Glomerular visceral epithelial cell (primary cell): ENCODE results near the gene RTL5.

Source experiments
- DNase-seq: peaks from one replicate; pipeline ENCODE4 v3.0.0-alpha.2; 2016; ENCODE audit errors: extremely low spot score

Gene RTL5

DNA sequence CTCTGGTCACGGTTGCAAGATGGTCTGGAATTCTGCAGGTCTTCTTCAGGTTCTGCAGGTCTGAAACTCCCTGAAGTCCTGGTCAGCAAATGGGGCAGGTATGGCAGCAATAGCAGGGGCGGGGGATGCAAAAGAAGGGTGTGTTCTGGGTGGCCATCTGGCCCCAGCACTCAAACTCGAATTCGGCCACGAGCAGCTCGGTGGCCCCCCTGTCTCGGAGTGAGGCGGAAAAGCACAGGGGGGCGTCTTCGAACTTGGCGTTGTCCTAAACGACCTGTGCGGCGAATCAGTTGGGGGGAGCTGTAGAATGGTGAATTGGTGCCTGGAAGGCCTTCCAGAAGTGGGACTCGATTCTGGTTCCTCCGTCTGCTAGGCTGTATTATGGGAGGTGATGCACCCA lies 2.1 kb downstream of the RTL5 start:
- no peak for DNase-seq

DNA sequence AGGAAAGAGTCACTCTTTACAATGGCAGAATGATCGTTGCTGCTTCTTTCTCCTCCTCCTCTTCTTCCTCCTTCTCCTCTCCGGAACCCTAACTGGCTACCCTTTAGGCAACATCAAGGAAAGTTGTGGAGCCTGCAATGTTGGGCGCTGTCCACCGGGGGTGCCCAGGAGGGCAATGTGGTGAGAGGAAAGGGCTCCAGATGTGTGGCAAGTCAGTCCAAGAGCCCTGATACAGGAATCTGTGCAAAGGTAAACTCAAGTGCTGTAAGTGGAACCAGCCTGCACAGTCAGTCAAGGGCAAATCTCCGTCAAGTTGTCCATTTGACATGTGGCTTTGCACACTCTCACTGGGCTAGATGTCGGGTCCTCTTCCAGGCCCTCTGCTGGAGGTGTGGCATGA lies 2.8 kb downstream of the RTL5 start:
- DNase-seq = peak; percentile 13

DNA sequence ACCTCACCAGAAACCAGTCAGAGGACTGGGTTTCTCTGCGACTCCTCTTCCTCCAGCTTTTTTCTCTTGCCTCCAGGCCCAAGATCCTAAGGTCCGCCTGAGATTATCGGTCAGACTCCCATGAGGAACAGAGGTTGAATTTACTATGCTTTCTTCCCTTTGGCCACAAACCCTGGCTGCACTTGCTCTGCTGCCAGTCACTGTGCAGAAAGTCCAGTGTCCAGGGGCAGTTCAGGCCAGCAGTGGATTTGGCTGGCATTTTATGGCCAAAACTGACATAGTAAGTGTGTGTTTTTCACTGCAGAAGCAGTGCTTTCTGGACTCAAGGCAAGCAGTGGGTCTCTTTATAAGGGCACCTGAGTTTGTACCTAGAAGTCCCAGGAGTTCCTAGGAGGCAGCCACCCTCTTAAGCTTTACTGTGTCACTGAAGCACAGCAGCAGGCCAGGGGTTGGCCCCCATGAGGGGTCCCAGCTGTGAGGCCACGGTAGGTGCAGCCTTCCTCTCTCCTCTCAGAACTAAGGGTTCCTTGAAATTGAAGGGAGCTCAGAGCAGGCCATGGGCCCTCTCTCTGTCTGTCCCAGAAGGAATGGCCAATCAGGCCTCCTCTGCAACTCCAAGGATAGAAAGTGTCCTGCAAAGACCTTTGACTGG lies 3.4 kb downstream of the RTL5 start:
- DNase-seq = no peak

DNA sequence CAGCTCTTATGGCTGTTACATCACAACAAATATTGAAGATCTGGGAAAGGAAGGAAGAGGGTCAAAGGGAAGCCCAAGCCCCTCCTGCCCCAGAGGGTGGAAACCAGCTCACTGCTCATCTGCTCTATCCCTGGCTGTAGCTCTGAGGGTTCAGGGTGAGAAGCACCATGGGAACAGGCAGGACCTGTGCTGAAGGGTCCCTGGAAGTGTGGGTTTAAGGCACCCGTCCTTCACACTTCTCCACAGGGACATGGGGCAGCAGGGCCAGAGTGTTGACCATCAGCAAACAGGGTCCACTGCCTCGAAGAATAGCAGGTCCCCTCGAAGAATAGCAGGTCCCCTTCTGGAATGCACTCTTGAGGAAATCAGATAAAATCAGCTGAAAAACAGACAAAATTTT lies 4.4 kb downstream of the RTL5 start:
- DNase-seq = no peak

DNA sequence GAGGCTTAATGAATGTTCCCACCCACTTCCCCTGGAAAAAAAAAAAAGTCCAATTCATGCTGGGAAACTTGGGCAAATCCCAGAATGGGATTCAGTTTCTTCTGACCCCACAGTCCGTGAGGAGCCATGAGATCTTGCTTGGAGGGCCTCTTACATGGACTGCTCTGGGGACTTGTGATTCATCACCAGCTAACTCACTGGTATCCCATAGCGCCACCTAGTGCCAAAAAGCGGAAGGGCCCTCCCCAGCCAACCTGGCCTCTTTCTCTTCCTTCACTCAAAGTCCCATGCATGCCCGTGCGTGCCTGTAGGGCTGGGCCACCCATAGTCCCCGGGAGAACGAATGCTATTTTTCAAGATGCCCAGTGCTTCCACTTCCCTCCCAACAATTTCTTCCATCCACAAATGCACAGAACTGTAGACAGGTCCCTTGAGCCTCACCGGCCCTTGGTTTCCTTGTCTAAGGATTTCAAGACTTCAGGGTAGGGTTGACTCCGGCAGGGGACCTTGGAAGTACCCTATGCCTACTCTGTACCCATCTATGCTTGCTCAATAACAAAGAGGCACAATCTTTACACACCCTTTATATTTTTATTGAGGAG lies 5.1 kb downstream of the RTL5 start:
- peak; percentile 76 for DNase-seq

DNA sequence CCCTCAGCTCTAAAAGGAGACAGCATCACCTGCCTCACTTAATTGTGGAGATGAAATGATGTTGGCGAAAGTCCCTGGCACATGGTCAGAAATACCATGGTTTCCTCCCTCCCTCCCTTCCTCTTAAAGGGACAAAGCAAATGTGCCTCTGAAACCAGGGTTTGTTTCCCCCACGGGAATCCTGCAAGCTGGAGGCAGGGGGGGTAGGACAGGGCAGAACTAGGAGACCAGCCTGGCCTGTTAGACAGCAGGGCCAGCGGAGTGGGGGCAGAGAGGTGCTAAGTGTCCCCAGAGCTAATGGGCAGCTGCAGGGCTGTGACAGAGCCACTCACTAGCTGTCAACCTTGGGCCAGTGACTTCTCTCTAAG lies 5.7 kb downstream of the RTL5 start:
- DNase-seq = no peak

DNA sequence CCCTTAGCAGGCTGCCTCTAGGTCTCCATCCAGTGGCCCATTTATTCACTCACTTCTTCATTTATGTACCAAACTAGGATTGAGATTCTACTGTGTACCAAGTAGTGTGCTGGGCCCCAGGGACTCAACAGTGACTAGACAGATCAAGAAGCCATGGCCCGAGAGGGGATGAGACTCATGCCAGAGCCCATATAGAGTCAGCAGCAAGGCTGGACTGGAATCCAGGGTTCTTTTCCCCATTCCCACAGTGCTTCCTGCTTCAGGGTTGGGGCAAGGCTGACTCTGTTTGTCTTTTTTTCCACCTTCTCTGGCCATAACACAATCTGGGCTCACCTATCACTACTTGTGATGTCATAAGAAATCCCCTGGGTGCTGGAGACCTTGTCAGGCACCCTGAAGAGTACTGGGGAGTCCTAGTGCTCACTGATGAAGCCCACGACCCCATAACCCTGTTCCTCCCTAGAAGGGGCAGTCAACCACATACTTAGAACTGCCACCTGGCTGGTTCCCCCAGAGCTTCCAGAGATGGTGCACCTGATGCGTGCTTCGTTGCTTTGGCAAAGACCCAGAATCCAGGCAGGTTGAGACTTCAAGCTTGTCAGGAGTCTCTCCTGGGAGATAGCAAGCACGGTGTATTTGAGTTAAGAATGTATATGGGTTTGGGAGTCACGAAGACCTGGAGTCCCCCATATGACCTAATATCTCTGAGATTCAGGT lies 6.2 kb downstream of the RTL5 start:
- no peak for DNase-seq

DNA sequence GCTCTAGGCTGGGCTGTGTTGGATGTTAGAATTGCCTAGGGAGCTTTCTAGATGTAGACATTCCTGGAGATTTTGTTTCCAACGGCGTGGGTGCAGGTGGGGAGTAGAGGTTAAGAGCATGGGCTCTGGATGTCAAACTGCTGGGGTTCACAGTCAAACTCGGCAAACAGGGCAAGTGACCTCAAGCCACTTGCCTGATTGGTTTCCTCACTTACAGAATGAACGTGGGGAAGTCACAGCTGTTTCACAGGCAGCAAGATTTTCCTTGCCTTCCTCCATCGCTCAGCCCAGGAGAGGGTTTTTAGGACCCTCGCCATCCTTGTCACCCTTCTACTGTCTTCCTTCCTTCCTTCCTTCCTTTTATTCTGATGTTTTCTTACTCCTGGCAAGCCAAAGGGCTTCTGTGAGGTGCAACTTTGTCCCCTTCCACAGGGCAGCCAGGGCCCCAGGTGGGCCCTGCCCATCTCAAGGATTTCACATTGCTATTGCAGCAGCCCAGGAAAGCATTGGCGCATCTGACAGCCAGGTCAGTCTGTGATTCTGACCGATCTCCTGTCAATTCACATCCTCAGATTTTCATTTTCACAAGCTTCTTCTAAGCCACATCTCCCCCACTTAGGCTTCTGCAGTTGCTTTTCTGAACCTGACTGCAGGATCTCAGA lies 7.0 kb downstream of the RTL5 start:
- DNase-seq = no peak

DNA sequence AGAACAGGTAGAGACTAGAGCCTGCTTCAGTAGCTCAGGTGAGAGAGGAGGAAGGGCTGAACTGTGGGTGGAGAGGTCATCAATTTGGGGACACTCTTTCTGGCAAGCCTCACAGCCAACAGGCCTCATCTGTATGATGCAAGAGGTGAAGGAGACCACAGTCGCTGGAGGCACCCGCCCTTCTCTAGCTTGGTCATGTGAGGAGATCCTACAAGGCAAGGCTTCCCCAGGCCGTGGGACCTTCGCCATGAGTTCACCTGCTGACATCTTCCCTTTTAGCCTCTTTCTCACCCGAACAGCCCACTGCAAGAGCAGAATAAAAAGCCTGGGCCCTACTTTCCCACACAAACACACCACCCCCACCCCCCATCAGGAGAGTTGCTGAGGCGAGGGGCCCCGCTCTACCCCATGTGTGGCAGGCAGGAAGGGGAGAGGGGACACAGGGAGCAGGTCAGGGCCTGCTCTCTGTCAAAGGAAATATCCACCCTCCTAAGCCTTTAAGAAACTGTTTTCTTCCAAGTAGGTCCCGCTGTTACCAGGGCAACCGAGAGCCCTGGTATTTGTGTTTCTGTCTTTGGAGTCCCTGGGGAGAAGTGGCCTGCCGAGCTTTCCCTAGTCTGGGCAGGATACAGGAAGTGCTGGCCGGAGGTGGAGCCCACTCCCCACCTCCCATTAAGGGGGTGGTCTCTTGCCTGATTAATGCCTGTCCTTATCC lies 8.1 kb downstream of the RTL5 start:
- DNase-seq = no peak

DNA sequence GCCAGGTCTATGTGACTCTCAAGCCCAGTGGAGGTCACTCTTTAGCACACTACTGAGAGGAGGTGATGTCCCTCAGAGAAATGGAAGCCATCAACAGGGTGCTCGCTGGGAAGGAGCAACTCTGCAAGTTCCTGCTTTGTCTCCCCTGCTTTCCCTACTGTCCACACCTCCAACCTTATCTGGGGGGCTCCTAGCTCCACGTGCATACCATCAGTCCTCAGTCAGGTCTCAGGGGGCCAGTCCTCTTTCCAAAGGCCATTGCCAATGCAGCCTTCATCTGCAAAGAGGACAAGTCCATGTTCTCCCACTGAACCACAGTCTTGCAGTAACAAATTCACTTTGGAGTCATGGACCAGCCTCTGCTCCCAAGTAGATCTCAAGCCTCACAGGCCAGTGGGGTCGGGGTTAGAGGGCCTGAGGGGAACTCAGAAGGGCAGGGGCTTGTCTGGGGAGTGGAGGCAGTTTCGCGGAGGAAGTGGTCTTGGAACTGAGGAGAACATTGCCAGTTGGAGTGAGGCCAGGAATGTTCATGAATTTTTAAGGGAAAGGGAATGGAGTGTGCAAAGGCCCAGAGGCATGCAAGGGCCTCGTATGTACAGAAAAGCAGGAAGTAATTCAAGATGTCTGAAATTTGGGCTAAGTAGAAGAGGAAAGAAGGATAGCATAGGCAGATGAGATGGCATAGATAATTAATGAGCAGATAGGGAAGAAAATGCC lies 8.9 kb downstream of the RTL5 start:
- DNase-seq = no peak

DNA sequence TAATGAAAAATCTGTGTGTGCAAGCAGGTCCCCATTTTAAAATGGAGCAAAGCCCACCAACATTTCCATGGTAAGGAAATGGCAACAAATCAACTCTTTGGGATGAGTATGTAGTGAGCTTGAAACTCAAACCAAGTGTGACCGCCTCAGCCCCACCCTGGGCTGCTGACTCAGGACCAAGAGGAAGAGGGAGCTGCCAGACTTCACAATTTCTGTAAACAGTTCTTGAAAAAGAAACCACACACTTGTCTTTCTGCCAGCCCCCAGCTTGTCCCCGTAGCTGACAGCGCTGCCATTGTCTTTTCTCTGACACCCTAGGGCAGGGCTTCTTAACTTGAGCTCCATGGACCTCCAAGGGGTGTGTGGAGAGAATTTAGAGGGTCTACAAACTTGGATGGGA lies 10.3 kb downstream of the RTL5 start:
- peak; percentile 49 for DNase-seq

DNA sequence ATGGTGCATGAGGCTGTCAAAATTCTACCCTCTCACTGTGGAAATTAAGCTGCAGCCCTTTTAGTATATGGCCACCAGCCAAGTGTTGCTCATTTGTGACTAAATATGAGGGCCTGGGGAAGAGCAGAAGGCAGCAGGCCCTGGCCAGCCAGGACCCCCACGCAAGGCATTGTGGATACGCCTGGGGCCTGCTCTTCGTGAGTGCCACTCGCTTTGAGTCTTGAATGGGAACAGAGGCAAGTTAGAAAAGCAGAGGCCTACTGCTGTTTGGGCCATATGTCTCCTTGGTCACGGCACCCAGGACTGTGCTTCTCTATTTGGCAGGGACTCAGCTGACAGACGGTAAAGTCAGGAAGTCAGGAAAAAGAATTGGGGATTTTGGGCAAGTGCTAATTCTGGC lies 10.9 kb downstream of the RTL5 start:
- no peak for DNase-seq

DNA sequence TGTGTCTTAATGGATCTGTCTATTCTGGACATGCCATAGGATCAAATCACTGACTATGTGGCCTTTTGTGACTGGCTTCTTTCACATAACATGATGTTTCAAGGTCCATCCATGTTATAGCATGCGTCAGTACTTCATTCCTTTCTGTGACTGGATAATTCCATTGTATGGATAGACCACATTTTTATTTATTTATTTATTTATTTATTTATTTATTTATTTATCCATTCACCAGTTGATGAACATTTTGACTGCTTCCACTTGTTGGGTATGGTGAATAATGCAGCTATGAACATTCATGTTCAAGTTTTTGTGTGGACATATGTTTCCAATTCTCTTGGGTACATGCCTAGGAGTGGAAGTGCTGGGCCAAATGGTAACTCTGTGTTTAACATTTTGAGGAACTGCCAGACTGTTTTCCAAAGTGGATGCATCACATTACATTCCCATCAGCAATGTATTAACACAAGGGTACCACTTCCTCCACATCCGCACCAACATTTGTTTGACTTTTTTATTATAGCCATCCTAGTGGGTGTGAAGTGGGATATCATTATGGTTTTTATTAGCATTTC lies 14.0 kb downstream of the RTL5 start:
- no peak for DNase-seq

DNA sequence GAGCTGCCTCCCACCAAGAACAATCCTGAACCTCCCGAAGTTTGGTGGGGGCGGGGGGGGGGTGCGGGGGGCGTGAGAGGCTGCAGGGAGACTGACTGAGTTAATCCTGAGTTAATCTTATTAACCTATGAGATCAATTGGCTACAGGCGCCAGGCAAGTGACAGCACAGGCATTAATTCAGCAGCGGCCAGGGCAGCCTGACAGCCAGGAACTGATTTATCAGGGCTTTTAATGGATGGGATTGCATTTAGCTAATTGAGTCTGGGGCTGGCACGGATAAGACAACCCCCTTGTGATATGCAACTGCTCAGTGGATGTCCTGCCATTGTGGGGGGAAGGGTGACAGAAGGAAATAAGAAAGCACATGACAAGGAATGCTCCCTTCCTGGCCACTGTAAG lies 16.3 kb downstream of the RTL5 start:
- DNase-seq = no peak

DNA sequence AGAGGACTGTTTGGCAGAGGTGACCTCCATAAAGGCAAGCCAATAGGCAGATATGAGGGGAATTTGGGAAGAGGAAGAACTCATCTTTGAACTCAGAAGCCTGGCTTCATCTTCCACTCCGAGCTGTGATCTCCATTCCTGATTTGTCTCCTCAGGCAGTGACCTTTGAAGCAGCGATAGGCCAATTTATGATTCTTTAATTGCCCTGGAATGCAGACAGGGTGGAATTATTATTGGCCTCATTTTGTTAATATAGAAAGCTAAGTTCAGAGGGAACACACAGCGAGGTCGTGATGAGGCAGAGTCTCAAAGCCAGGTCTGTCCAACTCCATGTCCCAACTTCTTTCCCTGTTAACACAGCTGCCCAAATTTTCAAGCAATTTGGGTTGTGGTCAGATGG lies 16.9 kb downstream of the RTL5 start:
- DNase-seq = no peak

DNA sequence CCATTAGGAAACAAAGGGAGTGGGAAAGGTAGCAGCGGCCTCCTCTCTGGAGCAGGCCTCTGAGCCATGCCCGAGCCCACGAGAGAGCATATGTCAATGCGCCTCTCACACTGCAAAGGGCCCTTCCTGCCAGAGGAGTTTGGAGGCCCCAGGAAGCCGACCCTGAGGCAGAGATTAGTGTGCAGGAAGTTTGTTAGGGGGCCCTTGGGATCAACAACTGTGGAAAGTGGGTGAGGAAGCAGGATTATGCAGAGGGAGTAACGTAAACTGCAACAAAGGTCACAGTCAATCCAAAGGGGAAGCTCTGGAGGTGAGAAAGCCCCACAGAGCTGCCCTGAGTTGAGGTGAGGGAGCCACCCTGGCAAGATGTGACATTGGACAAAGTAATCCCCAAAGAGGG lies 17.4 kb downstream of the RTL5 start:
- no peak for DNase-seq

DNA sequence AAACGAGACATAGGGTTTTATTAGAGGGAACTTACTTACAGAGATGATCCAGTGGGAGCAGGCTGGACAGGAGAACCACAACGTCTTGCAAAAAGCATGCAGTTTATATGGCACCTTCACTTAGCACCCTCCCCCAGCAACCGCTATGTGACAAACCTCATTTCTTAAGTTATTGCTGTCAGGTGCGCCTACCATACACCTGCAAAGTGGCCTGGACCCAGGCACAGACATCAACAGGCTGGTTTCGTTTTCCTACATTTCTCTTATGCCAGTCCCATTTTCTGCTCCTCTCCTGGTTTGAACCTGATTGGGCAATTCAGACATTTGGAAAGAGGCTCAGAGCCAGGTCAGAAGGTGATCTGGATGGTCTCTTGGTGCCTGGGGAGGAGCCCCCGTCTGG lies 18.3 kb downstream of the RTL5 start:
- no peak for DNase-seq

DNA sequence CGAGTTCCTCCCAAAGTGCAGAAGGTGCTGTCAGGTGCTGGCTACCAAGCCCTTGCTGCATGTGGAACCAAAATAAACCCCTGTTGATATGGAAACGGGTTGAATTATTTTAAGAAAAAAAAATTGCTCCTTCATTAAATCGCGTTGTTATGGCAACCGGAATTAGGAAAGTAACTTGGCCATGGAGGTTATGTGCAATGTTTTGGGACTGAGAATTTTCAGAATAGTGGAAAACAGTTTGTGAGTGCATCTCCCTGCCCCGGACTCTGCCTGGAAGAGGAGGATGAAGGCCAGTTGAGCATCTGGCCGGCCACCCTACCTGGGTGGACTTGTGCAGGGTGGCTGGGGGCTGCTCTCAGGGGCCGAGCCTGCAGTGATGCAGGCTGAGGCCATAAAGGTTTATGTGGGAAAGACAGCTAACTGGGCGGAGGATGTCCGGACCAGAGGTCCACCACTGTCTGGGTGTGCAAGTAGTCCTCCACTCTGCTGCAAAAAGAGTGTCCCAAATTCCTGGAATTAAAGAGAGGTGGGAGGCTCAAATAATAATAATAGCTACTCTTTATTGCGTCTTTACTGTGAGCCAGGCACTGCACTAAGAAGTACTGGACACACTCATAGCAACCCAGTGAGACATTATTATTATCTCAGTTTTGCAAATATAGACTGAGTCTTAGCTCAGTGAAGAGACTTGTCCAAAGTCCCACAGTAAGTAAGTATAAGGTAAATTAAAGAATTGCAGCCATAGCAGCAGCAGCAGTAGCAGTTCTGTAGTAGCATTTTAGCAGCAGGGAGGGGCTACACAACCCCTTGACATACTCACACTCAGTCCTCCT lies 20.6 kb downstream of the RTL5 start:
- DNase-seq = no peak

DNA sequence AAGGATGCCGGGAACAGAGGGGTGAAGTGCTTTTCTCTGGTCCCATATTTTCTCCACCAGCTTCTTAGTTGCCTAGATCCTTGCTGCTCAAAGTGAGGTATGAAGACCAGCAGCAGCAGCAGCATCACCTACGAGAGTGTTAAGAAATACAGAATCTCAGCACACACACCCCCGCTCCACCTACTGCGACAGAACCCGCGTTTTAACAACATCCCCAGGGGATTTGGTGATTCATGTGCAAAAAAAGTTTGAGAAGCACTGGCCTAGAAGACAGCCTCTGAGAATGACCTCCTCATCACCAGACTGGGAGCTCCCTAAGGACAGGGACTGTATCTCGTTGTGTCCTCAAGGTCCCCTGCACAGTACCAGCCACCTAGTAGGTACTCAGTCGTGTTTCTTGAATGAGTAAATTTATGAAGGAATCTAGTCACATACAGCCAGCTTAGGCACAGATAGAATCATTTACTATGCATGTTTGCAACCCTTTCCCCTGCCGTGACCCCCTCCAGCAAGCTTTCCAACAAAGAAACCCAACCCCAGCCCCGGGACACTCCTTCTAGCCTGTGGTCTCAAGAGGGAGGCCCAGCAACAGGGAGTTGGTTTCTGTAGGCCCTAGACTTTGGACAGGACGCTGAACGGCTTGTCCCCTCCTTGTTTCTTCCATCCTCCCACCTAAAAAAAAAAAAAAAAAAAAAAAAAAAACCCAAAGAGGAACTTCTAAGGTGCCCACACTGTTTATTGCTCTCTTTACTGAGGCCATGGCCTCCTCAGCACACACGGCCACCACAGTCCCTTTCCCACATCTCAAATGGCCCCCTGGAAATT lies 21.5 kb downstream of the RTL5 start:
- no peak for DNase-seq

DNA sequence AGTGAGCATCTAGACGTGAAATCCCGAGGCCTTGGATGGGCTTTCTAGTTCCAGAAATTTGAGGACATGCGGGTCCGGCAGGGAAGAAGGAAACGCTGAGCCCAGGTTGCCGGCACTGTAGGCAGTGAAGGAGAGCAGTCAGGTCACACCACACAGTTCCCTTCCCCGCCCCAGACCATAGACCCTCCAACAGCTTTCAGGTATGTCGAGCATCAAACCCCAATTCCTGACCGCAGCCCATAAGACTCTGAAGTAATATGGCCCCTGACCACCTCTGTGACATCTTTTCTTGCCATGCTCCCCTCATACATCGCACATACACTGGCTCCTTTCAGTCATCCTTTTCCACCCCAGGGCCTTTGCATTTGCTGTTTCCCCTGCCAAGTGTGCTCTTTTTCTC lies 23.0 kb downstream of the RTL5 start:
- no peak for DNase-seq
